Measurements from ENCODE around the gene BANK1. TPM values are rescaled to one million over a fixed set of nuclear protein-coding genes. Genes with fewer than 3 reads are reported as not detected.

Gene BANK1
- total and polyA plus RNA-seq, 10 of the 15 experiments (the other 5 are each of a cell fraction or from before 2014, with no cell fraction given), result 0.13 to 2.1 (median 0.42) TPM

- no peak for TF ChIP-seq PAX5 (IDR thresholded peaks at IDR 0.05; ENCODE audit: borderline replicate concordance, low read depth, low read length)
- TF ChIP-seq SMAD1 (IDR thresholded peaks at IDR 0.05; ENCODE audit: low read depth, partially characterized antibody), result no peak
- TF ChIP-seq ZBTB40 (IDR thresholded peaks at IDR 0.05; ENCODE audit: borderline replicate concordance), result no peak
- TF ChIP-seq CBFB (IDR thresholded peaks at IDR 0.05; ENCODE audit: low read depth), result no peak
Measured at GRCh38 chr4:102008711-102009110, 218.2 kb downstream of the BANK1 start (continued).

GRCh38 chr4:102022343-102022742 lies 231.8 kb downstream of the BANK1 start:
- no peak for DNase-seq (ENCODE audit: low read depth, low spot score)
- Histone ChIP-seq H3K4me2 (ENCODE audit: control insufficient read depth, insufficient read depth) (no peak overlapping the region), H2AFZ (ENCODE audit: control insufficient read depth, low read depth, low read length) (no peak overlapping the region), H3K4me3 (no peak overlapping the region), H3K79me2 (ENCODE audit: control insufficient read depth, insufficient read depth, low read length) (no peaks in the 10 kb centered on the region), H3K27ac (ENCODE audit: control insufficient read depth, insufficient read depth) (no peak overlapping the region), H4K20me1 (ENCODE audit: control insufficient read depth, insufficient read depth) (no peaks in the 10 kb centered on the region), H3K9me3 (replicated peaks; ENCODE audit: control insufficient read depth, insufficient read depth, low read length) (no peaks in the 10 kb centered on the region), H3K9ac (ENCODE audit: control insufficient read depth, insufficient read depth, low read length) (no peak overlapping the region), H3K4me1 (ENCODE audit: control insufficient read depth, insufficient read depth, low read length) (no peaks in the 10 kb centered on the region), H3K36me3 (ENCODE audit: control insufficient read depth in 2 of 2, insufficient read depth in 2 of 2, low read length in 1 of 2) (no peaks in the 10 kb centered on the region), H3K27me3 (replicated peaks in 1 of 2; ENCODE audit: control insufficient read depth in 2 of 2, insufficient read depth in 2 of 2, low read length in 1 of 2) (no peaks in the 10 kb centered on the region)
- intact Hi-C loops (cut with micrococcal nuclease; ENCODE audit: unreplicated experiment), result no loop called here
- RAD21 ChIA-PET (ENCODE audit: unreplicated experiment), result no interaction called here
- CTCF ChIA-PET, result no interaction called here
- 19% methylated on average over 2 of the region's 2 CpGs for WGBS (ENCODE audit: insufficient coverage, insufficient replicate concordance, low lambda C conversion rate, missing lambda C conversion rate)
- no peak for FAIRE-seq
- no TSS peak for BruUV-seq (replicated peaks)
- ATAC-seq, result no peak
- no peak for TF ChIP-seq DPF2 (IDR thresholded peaks at IDR 0.05)
- SMC1A ChIA-PET (ENCODE audit: uncharacterized antibody, unreplicated experiment), result no interaction called here
- POLR2A ChIA-PET, result no interaction called here
- in situ Hi-C loops (cut with MboI), result no loop called here

Data from GM12878 (cell line).